ENCODE data around the gene ZNF74. TPM values are rescaled to one million over a fixed set of nuclear protein-coding genes. Genes with fewer than 3 reads are reported as not detected.
"Not testable (repeated sequence)": the region's sequence is repeated elsewhere in the genome, so short reads cannot be mapped to it uniquely, and the experiment has no call there.

ZNF74 gene
- total RNA-seq, 8 experiments from 2014 or later = 4.3 to 34.2 (median 18.8) TPM

DNA sequence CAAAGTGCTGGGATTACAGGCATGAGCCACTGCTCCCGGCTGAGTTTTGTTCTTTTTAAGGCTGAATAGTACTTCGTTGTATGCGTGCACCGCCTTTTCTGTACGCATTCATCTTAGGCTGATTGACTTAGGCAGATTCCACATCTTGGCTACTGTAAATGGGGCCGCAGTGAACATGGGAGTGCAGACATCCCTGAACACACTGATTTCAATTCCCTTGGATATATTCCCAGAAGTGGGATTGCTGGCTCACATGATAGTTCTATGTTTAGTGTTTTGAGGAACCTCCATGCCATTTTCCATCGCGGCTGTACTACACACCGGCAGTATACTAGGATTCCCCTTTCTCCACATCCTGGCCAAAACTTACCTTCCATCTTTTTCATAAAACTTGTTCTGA lies 10.4 kb upstream of the ZNF74 start:
- H3K4me3 ChIP-seq = no peak overlapping the region
- no peak for ATAC-seq (replicated peaks in 6 of 8)
- in situ Hi-C loops (cut with MboI; ENCODE audit: low pct_unique_long_range_greater_than_20kb in 2 of 9, low sequenced_read_pairs in 9 of 9, unreplicated experiment in 9 of 9) = no loop called here
- no peaks in the 10 kb centered on the region for H3K4me1 ChIP-seq (replicated peaks in 1 of 2)
- no peak overlapping the region for H3K27ac ChIP-seq
- 57 to 100% (median 98%) methylated on average over 1 to 8 of the region's 9 CpGs; no CpG with 5 or more reads in 3 of the 10 experiments for WGBS, 10 experiments

DNA sequence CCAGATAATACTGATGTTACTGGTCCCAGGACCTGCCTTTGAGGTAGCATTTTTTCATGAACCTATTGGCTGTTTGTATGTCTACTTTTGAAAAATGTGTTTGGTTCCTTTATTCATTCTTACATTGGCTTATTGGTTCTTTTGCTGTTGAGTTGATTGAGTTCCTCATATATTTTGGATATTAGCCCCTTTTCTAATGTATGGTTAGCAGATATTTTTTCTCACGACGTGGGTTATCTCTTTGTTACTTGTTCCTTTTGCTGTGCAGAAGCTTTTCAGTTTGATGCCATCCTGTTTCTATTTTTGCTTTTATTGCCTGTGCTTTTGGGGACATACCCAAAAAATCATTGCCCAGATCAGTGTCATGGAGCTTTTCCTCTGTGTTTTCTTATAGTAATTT lies 9.8 kb upstream of the ZNF74 start:
- ATAC-seq (replicated peaks in 6 of 8) = no peak
- Histone ChIP-seq H3K4me1 (replicated peaks in 1 of 2) (no peaks in the 10 kb centered on the region), H3K27ac (no peak overlapping the region), H3K4me3 (no peak overlapping the region)
- in situ Hi-C loops (cut with MboI; ENCODE audit: low pct_unique_long_range_greater_than_20kb in 2 of 9, low sequenced_read_pairs in 9 of 9, unreplicated experiment in 9 of 9) = no loop called here
- 0 to 95% (median 82%) methylated on average over 2 of the region's 2 CpGs; no CpG with 5 or more reads in 2 of the 10 experiments for WGBS, 10 experiments

DNA sequence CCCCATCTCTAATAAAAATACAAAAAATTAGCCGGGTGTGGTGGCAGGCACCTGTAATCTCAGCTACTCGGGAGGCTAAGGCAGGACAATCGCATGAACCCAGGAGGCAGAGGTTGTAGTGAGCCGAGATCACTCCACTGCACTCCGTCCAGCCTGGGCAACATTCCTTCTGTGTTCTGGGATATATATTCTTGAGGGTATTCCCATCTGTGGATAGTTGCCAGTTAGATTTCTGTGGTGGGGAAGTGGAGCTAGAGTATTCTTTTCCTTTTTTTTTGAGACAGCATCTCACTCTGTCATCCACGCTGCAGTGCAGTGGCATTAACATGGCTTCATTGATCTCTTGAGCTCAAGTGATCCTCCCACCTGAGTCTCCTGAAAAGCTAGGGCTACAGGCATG lies 9.1 kb upstream of the ZNF74 start:
- no peak for ATAC-seq (replicated peaks in 6 of 8)
- Histone ChIP-seq H3K27ac (peak overlapping the region in 1 of 2 donors; percentile 51), H3K4me1 (replicated peaks in 1 of 2) (no peaks in the 10 kb centered on the region), H3K4me3 (no peak overlapping the region)
- in situ Hi-C loops (cut with MboI; ENCODE audit: low pct_unique_long_range_greater_than_20kb in 2 of 9, low sequenced_read_pairs in 9 of 9, unreplicated experiment in 9 of 9) = no loop called here
- WGBS, 10 experiments = 50 to 100% (median 80%) methylated on average over 1 to 3 of the region's 6 CpGs; no CpG with 5 or more reads in 3 of the 10 experiments

DNA sequence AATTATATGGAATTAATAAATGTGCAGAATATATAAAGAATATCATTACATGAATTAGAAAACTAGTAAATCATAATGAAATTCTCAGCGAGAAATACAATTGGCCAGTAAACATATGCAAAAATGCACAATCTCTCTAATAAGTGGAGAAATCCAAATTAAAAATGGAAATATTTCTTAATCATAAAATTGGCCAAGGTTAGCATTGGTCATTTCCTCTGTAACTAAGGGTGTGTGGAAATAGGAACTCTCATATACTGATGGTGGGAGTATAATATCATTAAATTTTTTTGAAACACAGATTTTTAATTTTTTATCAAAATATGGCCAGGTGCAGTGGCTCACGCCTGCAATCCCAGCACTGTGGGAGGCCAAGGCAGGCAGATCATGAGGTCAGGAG lies 7.6 kb upstream of the ZNF74 start:
- no peaks in the 10 kb centered on the region for H3K4me1 ChIP-seq (replicated peaks in 1 of 2)
- H3K27ac ChIP-seq = no peak overlapping the region
- WGBS, 10 experiments = 52 to 100% (median 93%) methylated on average over 1 to 2 of the region's 2 CpGs
- no peak for ATAC-seq (replicated peaks in 6 of 8)
- no peak overlapping the region for H3K4me3 ChIP-seq
- in situ Hi-C loops (cut with MboI; ENCODE audit: low pct_unique_long_range_greater_than_20kb in 2 of 9, low sequenced_read_pairs in 9 of 9, unreplicated experiment in 9 of 9) = no loop called here

DNA sequence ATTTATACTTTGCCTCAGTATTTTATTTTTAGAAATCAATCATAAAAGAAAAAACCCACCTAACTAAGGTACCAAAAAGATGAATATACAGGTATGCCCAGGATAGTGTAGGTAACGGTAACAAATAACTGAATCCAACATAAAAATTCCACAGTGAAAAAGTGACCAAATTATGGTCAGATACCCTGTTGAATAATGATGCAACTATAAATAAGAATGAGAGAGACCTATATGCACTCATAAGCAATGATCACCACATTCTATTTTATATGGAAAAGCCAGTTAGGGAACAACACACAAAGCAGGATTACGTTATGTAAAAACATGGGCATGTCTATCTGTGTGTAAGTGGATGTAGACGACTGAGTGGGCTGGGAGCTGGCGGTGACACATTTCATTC lies 7.0 kb upstream of the ZNF74 start:
- H3K27ac ChIP-seq = no peak overlapping the region
- no peaks in the 10 kb centered on the region for H3K4me1 ChIP-seq (replicated peaks in 1 of 2)
- 13 to 100% (median 83%) methylated on average over 2 to 4 of the region's 4 CpGs for WGBS, 10 experiments
- H3K4me3 ChIP-seq = no peak overlapping the region
- in situ Hi-C loops (cut with MboI; ENCODE audit: low pct_unique_long_range_greater_than_20kb in 2 of 9, low sequenced_read_pairs in 9 of 9, unreplicated experiment in 9 of 9) = no loop called here
- ATAC-seq (replicated peaks in 6 of 8) = no peak

DNA sequence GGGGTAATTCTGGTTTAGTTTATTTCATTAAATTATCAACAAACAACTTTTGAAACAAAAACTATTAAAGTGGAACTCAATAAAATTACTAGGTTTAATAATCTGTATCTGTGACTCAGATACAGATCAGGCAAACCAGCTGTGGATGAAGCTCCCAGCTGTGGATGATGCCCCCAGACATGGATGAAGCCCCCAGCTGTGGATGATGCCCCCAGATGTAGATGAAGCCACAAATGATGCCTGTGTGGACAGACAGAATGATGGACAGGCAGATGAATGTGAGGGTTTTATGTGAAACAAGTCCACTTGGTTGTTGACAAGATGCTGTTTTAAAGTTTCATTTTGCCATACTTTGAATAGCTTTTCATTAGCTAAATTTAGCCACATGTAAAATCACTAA lies 5.8 kb upstream of the ZNF74 start:
- no peak overlapping the region for H3K27ac ChIP-seq
- in situ Hi-C loops (cut with MboI; ENCODE audit: low pct_unique_long_range_greater_than_20kb in 2 of 9, low sequenced_read_pairs in 9 of 9, unreplicated experiment in 9 of 9) = no loop called here
- ATAC-seq (replicated peaks in 6 of 8) = no peak
- no peak overlapping the region for H3K4me3 ChIP-seq
- peaks cover under 1 to 1% of the 10 kb centered on the region in 2 donors for H3K4me1 ChIP-seq (replicated peaks in 1 of 2)

DNA sequence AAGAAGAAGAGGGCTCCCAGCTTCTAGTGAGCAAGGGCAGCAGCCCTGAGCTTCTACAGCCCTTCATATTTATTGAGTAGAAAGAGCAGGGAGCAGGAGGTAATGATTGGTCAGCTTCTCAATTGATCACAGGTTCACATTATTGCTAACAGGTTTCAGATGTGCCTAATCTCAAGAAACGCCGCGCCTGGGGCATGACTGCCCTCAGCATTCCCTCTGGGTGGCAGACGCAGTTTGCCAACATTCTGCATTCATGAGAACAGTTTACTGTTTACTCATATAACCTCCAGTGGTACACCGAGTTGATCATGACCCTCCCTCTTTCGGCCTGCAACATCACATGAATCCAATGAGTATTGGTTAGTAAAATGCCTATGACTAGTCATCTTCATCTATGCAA lies 4.7 kb upstream of the ZNF74 start:
- H3K4me3 ChIP-seq = no peak overlapping the region
- WGBS, 10 experiments = 56 to 100% (median 90%) methylated on average over 1 to 6 of the region's 6 CpGs; no CpG with 5 or more reads in 1 of the 10 experiments
- no peak for ATAC-seq (replicated peaks in 6 of 8)
- no peak overlapping the region for H3K27ac ChIP-seq
- H3K4me1 ChIP-seq (replicated peaks in 1 of 2) = peaks cover 5 to 6% of the 10 kb centered on the region in 2 donors
- in situ Hi-C loops (cut with MboI; ENCODE audit: low pct_unique_long_range_greater_than_20kb in 2 of 9, low sequenced_read_pairs in 9 of 9, unreplicated experiment in 9 of 9) = no loop called here

DNA sequence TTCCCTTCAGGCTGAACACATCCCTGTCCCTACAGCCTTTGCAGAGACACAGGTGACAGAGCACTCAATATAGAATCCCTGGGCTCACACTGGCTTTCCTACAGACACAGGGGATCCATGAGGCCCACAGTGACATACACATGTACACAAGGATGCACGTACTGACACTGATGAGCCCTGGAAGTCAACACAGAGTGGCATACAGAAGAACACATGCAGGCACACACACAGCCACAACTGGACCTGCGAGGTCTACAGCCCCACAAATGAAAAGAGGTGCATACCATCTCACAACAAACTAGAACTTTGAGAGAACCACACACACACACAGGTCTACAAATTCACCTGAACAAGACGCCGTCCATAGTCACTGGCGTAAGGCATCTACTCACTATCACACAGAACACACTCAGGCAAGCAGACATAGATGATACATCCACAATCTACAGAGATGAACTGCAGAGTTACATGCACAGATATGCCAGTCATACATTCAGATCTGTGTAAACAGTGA lies 3.5 kb upstream of the ZNF74 start:
- Histone ChIP-seq H3K4me1 (replicated peaks in 1 of 2) (peaks cover 13 to 14% of the 10 kb centered on the region in 2 donors), H3K27ac (no peak overlapping the region), H3K4me3 (no peak overlapping the region)
- in situ Hi-C loops (cut with MboI; ENCODE audit: low pct_unique_long_range_greater_than_20kb in 2 of 9, low sequenced_read_pairs in 9 of 9, unreplicated experiment in 9 of 9) = no loop called here
- no peak for ATAC-seq (replicated peaks in 6 of 8)
- WGBS, 10 experiments = 0 to 85% (median 73%) methylated on average over 1 to 4 of the region's 5 CpGs; no CpG with 5 or more reads in 4 of the 10 experiments

DNA sequence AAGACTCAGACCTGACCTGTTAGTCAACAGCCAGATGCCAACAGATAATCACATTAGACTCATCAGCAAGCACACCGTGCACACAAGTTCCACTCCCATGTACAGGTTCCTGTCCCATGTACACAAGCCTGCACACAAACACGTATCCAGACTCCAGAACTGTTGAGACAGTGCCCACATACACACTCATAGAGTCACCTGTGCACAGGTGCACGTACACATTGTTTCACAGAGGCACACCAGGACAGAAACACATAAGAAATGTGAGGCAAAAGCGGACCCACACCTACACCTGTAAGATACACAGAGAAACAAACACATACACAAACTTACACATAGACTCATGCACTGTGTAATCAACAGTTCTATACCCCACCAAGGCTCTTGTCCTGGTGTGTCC lies 2.7 kb upstream of the ZNF74 start:
- no peak overlapping the region for H3K27ac ChIP-seq
- H3K4me1 ChIP-seq (replicated peaks in 1 of 2) = peaks cover 20 to 22% of the 10 kb centered on the region in 2 donors
- ATAC-seq (replicated peaks in 6 of 8) = no peak
- no peak overlapping the region for H3K4me3 ChIP-seq
- WGBS, 10 experiments = 25 to 82% (median 46%) methylated on average over 1 to 4 of the region's 4 CpGs; no CpG with 5 or more reads in 3 of the 10 experiments
- in situ Hi-C loops (cut with MboI; ENCODE audit: low pct_unique_long_range_greater_than_20kb in 2 of 9, low sequenced_read_pairs in 9 of 9, unreplicated experiment in 9 of 9) = no loop called here

DNA sequence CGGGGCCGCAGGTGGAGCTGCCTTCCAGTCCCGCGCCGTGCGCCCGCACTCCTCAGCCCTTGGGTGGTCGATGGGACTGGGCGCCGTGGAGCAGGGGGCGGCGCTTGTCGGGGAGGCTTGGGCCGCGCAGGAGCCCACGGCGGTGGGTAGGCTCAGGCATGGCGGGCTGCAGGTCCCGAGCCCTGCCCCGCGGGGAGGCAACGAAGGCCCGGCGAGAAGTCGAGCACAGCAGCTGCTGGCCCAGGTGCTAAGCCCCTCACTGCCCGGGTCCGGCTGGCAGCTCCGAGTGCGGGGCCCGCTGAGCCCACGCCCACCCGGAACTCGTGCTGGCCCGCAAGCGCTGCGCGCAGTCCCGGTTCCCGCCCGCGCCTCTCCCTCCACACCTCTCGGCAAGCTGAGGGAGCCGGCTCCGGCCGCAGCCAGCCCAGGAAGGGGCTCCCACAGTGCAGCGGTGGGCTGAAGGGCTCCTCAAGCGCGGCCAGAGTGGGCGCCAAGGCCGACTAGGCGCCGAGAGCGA lies 1.5 kb upstream of the ZNF74 start:
- ATAC-seq (replicated peaks in 6 of 8); in situ Hi-C loops (cut with MboI; ENCODE audit: low pct_unique_long_range_greater_than_20kb in 2 of 9, low sequenced_read_pairs in 9 of 9, unreplicated experiment in 9 of 9); H3K4me3 ChIP-seq; H3K27ac ChIP-seq: not testable (repeated sequence)
- WGBS, 10 experiments = no CpG with 5 or more reads among the region's 53 CpGs
- H3K4me1 ChIP-seq (replicated peaks in 1 of 2) = peaks cover 27 to 28% of the 10 kb centered on the region in 2 donors

DNA sequence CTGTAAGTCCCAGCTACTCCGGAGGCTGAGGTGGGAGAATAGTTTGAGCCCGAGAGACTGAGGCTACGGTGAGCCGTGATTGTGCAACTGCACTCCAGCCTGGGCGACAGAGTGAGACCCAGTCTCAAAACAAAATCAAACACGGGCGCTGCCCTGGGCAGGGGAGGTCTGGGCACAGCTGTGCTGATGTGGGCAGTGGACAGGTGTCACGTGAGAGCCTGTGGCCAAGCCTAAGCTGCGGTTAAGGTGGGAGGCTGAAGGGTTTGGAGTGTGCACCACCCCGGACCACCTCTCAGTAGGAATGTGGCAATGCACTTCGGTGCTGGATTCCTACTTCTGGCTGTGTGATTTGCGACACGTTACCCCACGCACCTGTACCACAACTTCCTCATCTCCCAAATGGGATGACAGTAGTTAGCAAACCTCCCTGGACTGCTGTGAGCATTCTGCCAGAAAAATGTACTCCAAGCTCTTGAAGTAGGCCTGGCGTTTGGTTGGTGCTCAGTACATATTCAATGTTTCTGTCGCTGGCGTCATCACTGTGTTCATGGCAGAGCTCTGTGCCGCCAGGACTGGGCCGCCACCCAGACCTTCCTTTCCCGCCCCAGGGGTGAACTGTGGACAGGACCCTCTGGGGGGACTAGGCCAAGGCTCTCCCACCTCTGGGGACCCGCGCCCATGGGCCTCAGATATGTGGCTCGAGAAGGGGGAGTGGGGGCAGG lies 807 bp upstream of the ZNF74 start:
- Histone ChIP-seq H3K4me1 (replicated peaks in 1 of 2) (peaks cover 27 to 28% of the 10 kb centered on the region in 2 donors), H3K4me3 (peak overlapping the region; percentile 67 to 94 (median 84)), H3K27ac (peak overlapping the region; percentile 87 to 89)
- in situ Hi-C loops (cut with MboI; ENCODE audit: low pct_unique_long_range_greater_than_20kb in 2 of 9, low sequenced_read_pairs in 9 of 9, unreplicated experiment in 9 of 9) = no loop called here
- 92 to 100% (median 99%) methylated on average over 2 to 9 of the region's 23 CpGs; no CpG with 5 or more reads in 4 of the 10 experiments for WGBS, 10 experiments
- ATAC-seq (replicated peaks in 6 of 8) = no peak

DNA sequence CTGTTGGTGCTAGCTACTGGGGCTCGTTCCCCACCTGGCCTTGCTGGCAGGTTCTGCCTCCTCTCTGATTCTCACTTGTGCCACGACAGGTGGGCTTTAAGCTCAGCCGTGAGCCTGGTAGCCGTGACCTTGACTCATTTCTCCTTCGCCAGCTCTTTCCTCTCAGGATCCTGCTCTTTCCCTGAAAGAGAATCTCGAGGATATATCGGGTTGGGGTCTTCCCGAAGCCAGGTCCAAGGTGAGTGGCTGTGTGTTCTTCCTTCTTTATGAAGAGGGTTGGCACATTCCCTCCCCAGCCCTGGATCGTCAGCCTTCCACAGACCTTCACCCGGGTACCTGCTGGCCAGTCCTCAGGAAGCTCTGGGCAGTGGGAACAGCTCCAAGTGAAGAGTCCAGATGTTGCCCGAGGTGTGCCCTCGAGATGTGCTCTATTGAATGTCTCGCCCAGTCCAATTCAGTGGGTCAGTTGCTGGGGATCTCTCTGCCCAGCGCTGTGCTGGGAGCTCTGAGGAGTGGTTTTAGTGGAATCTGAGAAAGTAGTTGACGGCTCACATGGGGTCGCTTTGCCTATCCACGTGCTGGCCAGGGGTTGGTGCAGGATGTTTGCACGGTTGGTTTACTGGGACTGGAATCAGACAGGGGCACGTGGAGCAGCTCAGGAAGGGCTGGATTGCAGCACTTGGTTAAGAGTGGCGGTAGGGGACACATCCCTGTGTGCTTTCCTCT lies 1.4 kb downstream of the ZNF74 start:
- H3K27ac ChIP-seq = no peak overlapping the region
- peaks cover 27 to 28% of the 10 kb centered on the region in 2 donors for H3K4me1 ChIP-seq (replicated peaks in 1 of 2)
- H3K4me3 ChIP-seq = peak overlapping the region; percentile 67 to 94 (median 84)
- no peak for ATAC-seq (replicated peaks in 6 of 8)
- WGBS, 10 experiments = 57 to 100% (median 84%) methylated on average over 1 to 13 of the region's 20 CpGs
- in situ Hi-C loops (cut with MboI; ENCODE audit: low pct_unique_long_range_greater_than_20kb in 2 of 9, low sequenced_read_pairs in 9 of 9, unreplicated experiment in 9 of 9) = no loop called here

DNA sequence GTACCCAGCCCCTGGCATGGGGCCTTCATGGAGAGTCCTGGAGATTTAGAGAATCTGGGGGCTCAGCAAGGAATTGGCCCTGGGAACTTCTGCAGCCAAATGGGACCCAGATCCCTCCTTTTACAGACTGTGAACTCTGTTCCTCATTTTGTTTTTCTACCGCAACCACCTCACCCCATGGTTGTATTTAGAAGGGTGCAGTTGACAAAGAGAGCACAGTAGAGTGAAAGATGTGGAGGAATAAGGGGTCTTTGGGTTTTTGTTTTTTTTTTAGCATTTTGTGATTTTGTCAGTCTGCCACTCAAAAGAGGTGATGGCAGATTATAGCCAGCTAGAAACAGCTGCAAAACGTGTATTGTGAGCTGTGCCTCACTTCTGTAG lies 1.9 kb downstream of the ZNF74 start:
- H3K4me1 ChIP-seq (replicated peaks in 1 of 2) = peaks cover 27 to 28% of the 10 kb centered on the region in 2 donors
- H3K27ac ChIP-seq = no peak overlapping the region
- ATAC-seq (replicated peaks in 6 of 8) = no peak
- 14 to 100% (median 60%) methylated on average over 1 to 2 of the region's 2 CpGs; no CpG with 5 or more reads in 1 of the 10 experiments for WGBS, 10 experiments
- in situ Hi-C loops (cut with MboI; ENCODE audit: low pct_unique_long_range_greater_than_20kb in 2 of 9, low sequenced_read_pairs in 9 of 9, unreplicated experiment in 9 of 9) = no loop called here
- peak overlapping the region in 2 of 5 donors; percentile 8 to 94 for H3K4me3 ChIP-seq
